ENCODE results near the gene ANKS1B.

The ANKS1B gene

GRCh38 chr12:99455350-99456035 is 529.2 kb downstream of the ANKS1B start:
- DNase-seq (ENCODE audit: low read depth): no peak
- no peak for TF ChIP-seq CTCF (IDR thresholded peaks at IDR 0.05; ENCODE audit: control insufficient read depth, extremely low read depth, insufficient read depth)

GRCh38 chr12:99454539-99455172 is 530.1 kb downstream of the ANKS1B start:
- TF ChIP-seq CTCF (IDR thresholded peaks at IDR 0.05; ENCODE audit: control insufficient read depth, extremely low read depth, insufficient read depth): no peak
- H3K4me3 ChIP-seq (ENCODE audit: low read depth, low read length): no peak overlapping the region
- DNase-seq (ENCODE audit: low read depth): no peak

More at GRCh38 chr12:99455350-99456035, 529.2 kb downstream of the ANKS1B start:
- H3K4me3 ChIP-seq (ENCODE audit: low read depth, low read length): no peak overlapping the region

GRCh38 chr12:99453836-99454538 is 530.7 kb downstream of the ANKS1B start:
- TF ChIP-seq CTCF (IDR thresholded peaks at IDR 0.05; ENCODE audit: control insufficient read depth, extremely low read depth, insufficient read depth): no peak
- H3K4me3 ChIP-seq (ENCODE audit: low read depth, low read length): no peak overlapping the region
- no peak for DNase-seq (ENCODE audit: low read depth)

- H3K4me3 ChIP-seq (ENCODE audit: low read depth, low read length): no peak overlapping the region
- DNase-seq (ENCODE audit: low read depth): no peak
- TF ChIP-seq CTCF (IDR thresholded peaks at IDR 0.05; ENCODE audit: control insufficient read depth, extremely low read depth, insufficient read depth): no peak
Observed at GRCh38 chr12:99450036-99450630, 534.6 kb downstream of the ANKS1B start.

GRCh38 chr12:99444859-99445316 is 539.8 kb downstream of the ANKS1B start:
- no peak for TF ChIP-seq CTCF (IDR thresholded peaks at IDR 0.05; ENCODE audit: control insufficient read depth, extremely low read depth, insufficient read depth)
- no peak overlapping the region for H3K4me3 ChIP-seq (ENCODE audit: low read depth, low read length)
- no peak for DNase-seq (ENCODE audit: low read depth)

GRCh38 chr12:99442758-99443157 is 542.0 kb downstream of the ANKS1B start:
- DNase-seq (ENCODE audit: low read depth): no peak
- TF ChIP-seq CTCF (IDR thresholded peaks at IDR 0.05; ENCODE audit: control insufficient read depth, extremely low read depth, insufficient read depth): no peak

More at GRCh38 chr12:99442758-99443157, 542.0 kb downstream of the ANKS1B start:
- H3K4me3 ChIP-seq (ENCODE audit: low read depth, low read length): no peak overlapping the region
